ELF-1 (cell line): ENCODE measurements around the gene OR8B12.
"Not testable (repeated sequence)": the region's sequence is repeated elsewhere in the genome, so short reads cannot be mapped to it uniquely, and the experiment has no call there.

Source experiments
- DNase-seq: peaks from one replicate; pipeline ENCODE4 v3.0.0-alpha.2; 2016; ENCODE audit warnings: low read depth, low spot score

OR8B12 gene

GRCh38 chr11:124520550-124520854 is 23.0 kb downstream of the OR8B12 start:
- no peak for DNase-seq

GRCh38 chr11:124519850-124520549 is 23.5 kb downstream of the OR8B12 start:
- DNase-seq, result no peak

GRCh38 chr11:124518989-124519451 is 24.4 kb downstream of the OR8B12 start:
- DNase-seq, result no peak

GRCh38 chr11:124517314-124517713 is 26.1 kb downstream of the OR8B12 start:
- DNase-seq, result no peak

- not testable (repeated sequence) for DNase-seq
Observed at GRCh38 chr11:124514675-124515074, 28.8 kb downstream of the OR8B12 start.

- DNase-seq, result no peak
Observed at GRCh38 chr11:124514131-124514530, 29.3 kb downstream of the OR8B12 start.

- DNase-seq, result no peak
Observed at GRCh38 chr11:124511745-124512144, 31.7 kb downstream of the OR8B12 start.

GRCh38 chr11:124510279-124510678 is 33.2 kb downstream of the OR8B12 start:
- DNase-seq, result no peak

- DNase-seq, result no peak
Observed at GRCh38 chr11:124499711-124500110, 43.7 kb downstream of the OR8B12 start.

- DNase-seq, result no peak
Observed at GRCh38 chr11:124493016-124493655, 50.3 kb downstream of the OR8B12 start.
